Measurements from ENCODE around the gene TMEM134.

DNA sequence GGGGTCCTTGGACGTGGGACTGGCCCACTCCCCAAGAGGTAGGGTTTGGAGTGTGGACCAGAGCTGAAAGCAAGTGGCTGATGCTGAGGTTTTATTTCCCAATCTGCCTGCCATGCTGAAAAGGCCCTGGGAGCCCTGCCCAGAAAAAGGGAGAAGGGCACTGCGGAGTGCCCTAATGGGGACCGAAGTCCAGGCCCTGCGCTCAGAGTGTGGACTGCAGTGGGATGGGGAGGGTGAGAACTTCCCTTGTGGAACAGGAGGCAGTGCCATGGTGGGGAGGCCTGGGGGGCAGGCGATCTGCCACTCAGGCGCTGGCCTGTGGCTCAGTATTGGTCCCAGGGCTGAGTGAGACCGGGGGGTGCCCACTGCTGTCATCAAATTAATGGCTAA is 20.8 kb downstream of the TMEM134 start:
- no peak for TF ChIP-seq POLR2A (IDR thresholded peaks at IDR 0.05)
- TF ChIP-seq, protein P1, sequence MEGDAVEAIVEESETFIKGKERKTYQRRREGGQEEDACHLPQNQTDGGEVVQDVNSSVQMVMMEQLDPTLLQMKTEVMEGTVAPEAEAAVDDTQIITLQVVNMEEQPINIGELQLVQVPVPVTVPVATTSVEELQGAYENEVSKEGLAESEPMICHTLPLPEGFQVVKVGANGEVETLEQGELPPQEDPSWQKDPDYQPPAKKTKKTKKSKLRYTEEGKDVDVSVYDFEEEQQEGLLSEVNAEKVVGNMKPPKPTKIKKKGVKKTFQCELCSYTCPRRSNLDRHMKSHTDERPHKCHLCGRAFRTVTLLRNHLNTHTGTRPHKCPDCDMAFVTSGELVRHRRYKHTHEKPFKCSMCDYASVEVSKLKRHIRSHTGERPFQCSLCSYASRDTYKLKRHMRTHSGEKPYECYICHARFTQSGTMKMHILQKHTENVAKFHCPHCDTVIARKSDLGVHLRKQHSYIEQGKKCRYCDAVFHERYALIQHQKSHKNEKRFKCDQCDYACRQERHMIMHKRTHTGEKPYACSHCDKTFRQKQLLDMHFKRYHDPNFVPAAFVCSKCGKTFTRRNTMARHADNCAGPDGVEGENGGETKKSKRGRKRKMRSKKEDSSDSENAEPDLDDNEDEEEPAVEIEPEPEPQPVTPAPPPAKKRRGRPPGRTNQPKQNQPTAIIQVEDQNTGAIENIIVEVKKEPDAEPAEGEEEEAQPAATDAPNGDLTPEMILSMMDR (IDR thresholded peaks at IDR 0.05), result no peak

All from heart left ventricle (tissue), 13 donors.